Stimulated activated CD8-positive, alpha-beta memory T cell treated with anti-CD3 and anti-CD28 coated beads, Interleukin-7, amount 100 ng/mL, for 24 hours (primary cell): ENCODE results near the gene RCE1.
"Not testable (repeated sequence)": the region's sequence is repeated elsewhere in the genome, so short reads cannot be mapped to it uniquely, and the experiment has no call there.

Source experiments
- DNase-seq: peaks from one replicate; pipeline ENCODE4 v3.0.0-alpha.2; 2020; ENCODE audit warnings: low read depth

Gene RCE1

GRCh38 chr11:66842896-66843775, at the start of gene RCE1:
TSS of gene RCE1 (plus strand) at chr11:66843441. CDS start at chr11:66843456, 15 bp downstream.
- DNase-seq = peak; percentile 78

GRCh38 chr11:66799815-66800214, 43.4 kb upstream of the RCE1 start:
- not testable (repeated sequence) for DNase-seq

GRCh38 chr11:66800720-66801428, 42.4 kb upstream of the RCE1 start:
- DNase-seq = no peak

GRCh38 chr11:66809592-66809991, 33.6 kb upstream of the RCE1 start:
- DNase-seq = no peak

- DNase-seq = no peak
These were observed 32.6 kb upstream of the RCE1 start for GRCh38 chr11:66810576-66811185.

GRCh38 chr11:66814678-66815077, 28.6 kb upstream of the RCE1 start:
- no peak for DNase-seq

GRCh38 chr11:66815646-66816045, 27.6 kb upstream of the RCE1 start:
- DNase-seq = no peak

GRCh38 chr11:66818231-66818955, 24.8 kb upstream of the RCE1 start:
- no peak for DNase-seq

- no peak for DNase-seq
These were observed 22.9 kb upstream of the RCE1 start for GRCh38 chr11:66820381-66820780.

- no peak for DNase-seq
These were observed 22.3 kb upstream of the RCE1 start for GRCh38 chr11:66820901-66821300.

- no peak for DNase-seq
These were observed 19.5 kb upstream of the RCE1 start for GRCh38 chr11:66823700-66824099.

GRCh38 chr11:66824573-66824972, 18.7 kb upstream of the RCE1 start:
- not testable (repeated sequence) for DNase-seq

- no peak for DNase-seq
These were observed 8.7 kb upstream of the RCE1 start for GRCh38 chr11:66834539-66834845.

GRCh38 chr11:66834943-66835342, 8.3 kb upstream of the RCE1 start:
- no peak for DNase-seq

- DNase-seq = no peak
These were observed 7.4 kb upstream of the RCE1 start for GRCh38 chr11:66835768-66836405.

- no peak for DNase-seq
These were observed 2.7 kb upstream of the RCE1 start for GRCh38 chr11:66840317-66841091.

GRCh38 chr11:66841861-66842260, 1.4 kb upstream of the RCE1 start:
- DNase-seq = no peak

GRCh38 chr11:66842501-66842895, 743 bp upstream of the RCE1 start:
- DNase-seq = no peak

- no peak for DNase-seq
These were observed 695 bp downstream of the RCE1 start for GRCh38 chr11:66843776-66844495.

- DNase-seq = no peak
These were observed 1.4 kb downstream of the RCE1 start for GRCh38 chr11:66844496-66845142.
